ENCODE results near the gene LANCL3. TPM values are rescaled to one million over a fixed set of nuclear protein-coding genes. Genes with fewer than 3 reads are reported as not detected.
"Not testable (repeated sequence)": the region's sequence is repeated elsewhere in the genome, so short reads cannot be mapped to it uniquely, and the experiment has no call there.

LANCL3 gene
- total RNA-seq, 1 experiment from 2014 or later = 0.26 TPM

GRCh38 chrX:37542791-37543190 is 28.7 kb upstream of the LANCL3 start:
- Histone ChIP-seq H3K9ac (ENCODE audit: low read length) (no peak overlapping the region), H3K36me3 (ENCODE audit: low read depth, low read length) (no peaks in the 10 kb centered on the region), H3K4me2 (ENCODE audit: low read length) (no peak overlapping the region), H3K27ac (ENCODE audit: low read length) (no peak overlapping the region), H2AFZ (ENCODE audit: low read length) (no peak overlapping the region), H3K79me2 (ENCODE audit: low read length) (no peaks in the 10 kb centered on the region), H3K27me3 (ENCODE audit: low read length) (no peaks in the 10 kb centered on the region), H3K9me2 (replicated peaks; ENCODE audit: low read length) (no peaks in the 10 kb centered on the region), H3K4me3 (ENCODE audit: low read length) (no peak overlapping the region), H3F3A (ENCODE audit: low read length, unreplicated experiment) (no peaks in the 10 kb centered on the region), H3K4me1 (ENCODE audit: insufficient read depth, low read length) (no peaks in the 10 kb centered on the region), H3K9me3 (ENCODE audit: low read length) (no peaks in the 10 kb centered on the region), H4K20me1 (ENCODE audit: low read length) (no peaks in the 10 kb centered on the region)
- BruUV-seq (replicated peaks) = no TSS peak
- DNase-seq = no peak
- intact Hi-C loops (cut with micrococcal nuclease) = no loop called here
- no peak for ATAC-seq
- CTCF ChIA-PET = no interaction called here
- POLR2A ChIA-PET (ENCODE audit: unreplicated experiment) = no interaction called here
- TF ChIP-seq EZH2 (IDR thresholded peaks at IDR 0.05; ENCODE audit: low read length, unreplicated experiment) (no peak), EZH2phosphoT487 (IDR thresholded peaks at IDR 0.05; ENCODE audit: borderline replicate concordance, low read length) (no peak)
- TF ChIP-seq, protein P1, sequence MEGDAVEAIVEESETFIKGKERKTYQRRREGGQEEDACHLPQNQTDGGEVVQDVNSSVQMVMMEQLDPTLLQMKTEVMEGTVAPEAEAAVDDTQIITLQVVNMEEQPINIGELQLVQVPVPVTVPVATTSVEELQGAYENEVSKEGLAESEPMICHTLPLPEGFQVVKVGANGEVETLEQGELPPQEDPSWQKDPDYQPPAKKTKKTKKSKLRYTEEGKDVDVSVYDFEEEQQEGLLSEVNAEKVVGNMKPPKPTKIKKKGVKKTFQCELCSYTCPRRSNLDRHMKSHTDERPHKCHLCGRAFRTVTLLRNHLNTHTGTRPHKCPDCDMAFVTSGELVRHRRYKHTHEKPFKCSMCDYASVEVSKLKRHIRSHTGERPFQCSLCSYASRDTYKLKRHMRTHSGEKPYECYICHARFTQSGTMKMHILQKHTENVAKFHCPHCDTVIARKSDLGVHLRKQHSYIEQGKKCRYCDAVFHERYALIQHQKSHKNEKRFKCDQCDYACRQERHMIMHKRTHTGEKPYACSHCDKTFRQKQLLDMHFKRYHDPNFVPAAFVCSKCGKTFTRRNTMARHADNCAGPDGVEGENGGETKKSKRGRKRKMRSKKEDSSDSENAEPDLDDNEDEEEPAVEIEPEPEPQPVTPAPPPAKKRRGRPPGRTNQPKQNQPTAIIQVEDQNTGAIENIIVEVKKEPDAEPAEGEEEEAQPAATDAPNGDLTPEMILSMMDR (conservative IDR thresholded peaks at IDR 0.05; ENCODE audit: low read depth, low read length) = no peak

GRCh38 chrX:37543324-37543723 is 28.1 kb upstream of the LANCL3 start:
- H2AFZ ChIP-seq (ENCODE audit: low read length) = no peak overlapping the region
- no TSS peak for BruUV-seq (replicated peaks)
- no peaks in the 10 kb centered on the region for H3K36me3 ChIP-seq (ENCODE audit: low read depth, low read length)
- POLR2A ChIA-PET (ENCODE audit: unreplicated experiment) = no interaction called here
- TF ChIP-seq EZH2phosphoT487 (IDR thresholded peaks at IDR 0.05; ENCODE audit: borderline replicate concordance, low read length) (no peak), EZH2 (IDR thresholded peaks at IDR 0.05; ENCODE audit: low read length, unreplicated experiment) (no peak)
- TF ChIP-seq, protein P1 (conservative IDR thresholded peaks at IDR 0.05; ENCODE audit: low read depth, low read length) = no peak
- intact Hi-C loops (cut with micrococcal nuclease) = no loop called here
- no peak overlapping the region for H3K9ac ChIP-seq (ENCODE audit: low read length)
- DNase-seq = no peak
- no peaks in the 10 kb centered on the region for H3K4me1 ChIP-seq (ENCODE audit: insufficient read depth, low read length)
- no peaks in the 10 kb centered on the region for H3K9me2 ChIP-seq (replicated peaks; ENCODE audit: low read length)
- no peaks in the 10 kb centered on the region for H4K20me1 ChIP-seq (ENCODE audit: low read length)
- no peak overlapping the region for H3K27ac ChIP-seq (ENCODE audit: low read length)
- no peak overlapping the region for H3K4me2 ChIP-seq (ENCODE audit: low read length)
- H3F3A ChIP-seq (ENCODE audit: low read length, unreplicated experiment) = no peaks in the 10 kb centered on the region
- no peaks in the 10 kb centered on the region for H3K79me2 ChIP-seq (ENCODE audit: low read length)
- no peak for ATAC-seq
- no peak overlapping the region for H3K4me3 ChIP-seq (ENCODE audit: low read length)
- H3K27me3 ChIP-seq (ENCODE audit: low read length) = no peaks in the 10 kb centered on the region
- no peaks in the 10 kb centered on the region for H3K9me3 ChIP-seq (ENCODE audit: low read length)
- CTCF ChIA-PET = no interaction called here

GRCh38 chrX:37544531-37544930 is 26.9 kb upstream of the LANCL3 start:
- H4K20me1 ChIP-seq (ENCODE audit: low read length); ATAC-seq; CTCF ChIA-PET; BruUV-seq (replicated peaks); intact Hi-C loops (cut with micrococcal nuclease); H3K79me2 ChIP-seq (ENCODE audit: low read length); H3K9me2 ChIP-seq (replicated peaks; ENCODE audit: low read length); H3K9ac ChIP-seq (ENCODE audit: low read length); H2AFZ ChIP-seq (ENCODE audit: low read length); H3K27ac ChIP-seq (ENCODE audit: low read length); H3K4me2 ChIP-seq (ENCODE audit: low read length); H3K27me3 ChIP-seq (ENCODE audit: low read length); H3K4me3 ChIP-seq (ENCODE audit: low read length); H3K4me1 ChIP-seq (ENCODE audit: insufficient read depth, low read length); H3F3A ChIP-seq (ENCODE audit: low read length, unreplicated experiment); H3K9me3 ChIP-seq (ENCODE audit: low read length); POLR2A ChIA-PET (ENCODE audit: unreplicated experiment); DNase-seq; H3K36me3 ChIP-seq (ENCODE audit: low read depth, low read length): not testable (repeated sequence)

Measured in PC-3 (cell line).